ENCODE measurements around the gene NKG7. TPM values are rescaled to one million over a fixed set of nuclear protein-coding genes. Genes with fewer than 3 reads are reported as not detected.

Gene NKG7
- total RNA-seq, 4 donors from 2014 or later, result 1.5 to 4.1 (median 2.4) TPM; not detected in 1

DNA sequence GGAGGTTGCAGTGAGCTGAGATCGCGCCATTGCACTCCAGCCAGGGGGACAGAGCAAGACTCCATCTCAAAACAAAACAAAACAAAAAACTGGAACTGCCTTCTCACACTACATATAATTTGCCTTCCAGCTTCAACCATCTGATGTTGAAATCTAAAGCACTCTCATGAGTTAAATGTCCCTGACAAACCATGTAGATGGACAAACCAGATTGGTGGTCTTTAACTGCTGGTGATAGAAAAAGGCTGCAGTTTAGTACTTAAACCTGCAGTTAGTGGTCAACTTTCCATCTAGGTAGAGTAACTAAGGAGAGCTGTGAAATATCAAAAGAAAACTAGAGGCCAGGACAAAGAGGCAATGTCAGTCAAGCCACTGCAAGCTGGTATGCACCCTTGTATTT is 23.7 kb upstream of the NKG7 start:
- intact Hi-C loops (cut with DNase I), result no loop called here
- Histone ChIP-seq H3K4me1 (peaks cover 9 to 14% (median 13%) of the 10 kb centered on the region in 4 donors), H3K27ac (replicated peaks in 1 of 4) (no peak overlapping the region), H3K36me3 (no peaks in the 10 kb centered on the region), H3K27me3 (no peaks in the 10 kb centered on the region), H3K4me3 (no peak overlapping the region), H3K9me3 (no peaks in the 10 kb centered on the region)
- DNase-seq (ENCODE audit: extremely low spot score), result no peak
- WGBS, result 96% methylated on average over 2 of the region's 2 CpGs
- TF ChIP-seq POLR2A (IDR thresholded peaks at IDR 0.05; ENCODE audit: low read depth) (no peak), EP300 (IDR thresholded peaks at IDR 0.05) (no peak), POLR2AphosphoS5 (IDR thresholded peaks at IDR 0.05) (no peak)
- TF ChIP-seq, protein P1, sequence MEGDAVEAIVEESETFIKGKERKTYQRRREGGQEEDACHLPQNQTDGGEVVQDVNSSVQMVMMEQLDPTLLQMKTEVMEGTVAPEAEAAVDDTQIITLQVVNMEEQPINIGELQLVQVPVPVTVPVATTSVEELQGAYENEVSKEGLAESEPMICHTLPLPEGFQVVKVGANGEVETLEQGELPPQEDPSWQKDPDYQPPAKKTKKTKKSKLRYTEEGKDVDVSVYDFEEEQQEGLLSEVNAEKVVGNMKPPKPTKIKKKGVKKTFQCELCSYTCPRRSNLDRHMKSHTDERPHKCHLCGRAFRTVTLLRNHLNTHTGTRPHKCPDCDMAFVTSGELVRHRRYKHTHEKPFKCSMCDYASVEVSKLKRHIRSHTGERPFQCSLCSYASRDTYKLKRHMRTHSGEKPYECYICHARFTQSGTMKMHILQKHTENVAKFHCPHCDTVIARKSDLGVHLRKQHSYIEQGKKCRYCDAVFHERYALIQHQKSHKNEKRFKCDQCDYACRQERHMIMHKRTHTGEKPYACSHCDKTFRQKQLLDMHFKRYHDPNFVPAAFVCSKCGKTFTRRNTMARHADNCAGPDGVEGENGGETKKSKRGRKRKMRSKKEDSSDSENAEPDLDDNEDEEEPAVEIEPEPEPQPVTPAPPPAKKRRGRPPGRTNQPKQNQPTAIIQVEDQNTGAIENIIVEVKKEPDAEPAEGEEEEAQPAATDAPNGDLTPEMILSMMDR (IDR thresholded peaks at IDR 0.05), result no peak

DNA sequence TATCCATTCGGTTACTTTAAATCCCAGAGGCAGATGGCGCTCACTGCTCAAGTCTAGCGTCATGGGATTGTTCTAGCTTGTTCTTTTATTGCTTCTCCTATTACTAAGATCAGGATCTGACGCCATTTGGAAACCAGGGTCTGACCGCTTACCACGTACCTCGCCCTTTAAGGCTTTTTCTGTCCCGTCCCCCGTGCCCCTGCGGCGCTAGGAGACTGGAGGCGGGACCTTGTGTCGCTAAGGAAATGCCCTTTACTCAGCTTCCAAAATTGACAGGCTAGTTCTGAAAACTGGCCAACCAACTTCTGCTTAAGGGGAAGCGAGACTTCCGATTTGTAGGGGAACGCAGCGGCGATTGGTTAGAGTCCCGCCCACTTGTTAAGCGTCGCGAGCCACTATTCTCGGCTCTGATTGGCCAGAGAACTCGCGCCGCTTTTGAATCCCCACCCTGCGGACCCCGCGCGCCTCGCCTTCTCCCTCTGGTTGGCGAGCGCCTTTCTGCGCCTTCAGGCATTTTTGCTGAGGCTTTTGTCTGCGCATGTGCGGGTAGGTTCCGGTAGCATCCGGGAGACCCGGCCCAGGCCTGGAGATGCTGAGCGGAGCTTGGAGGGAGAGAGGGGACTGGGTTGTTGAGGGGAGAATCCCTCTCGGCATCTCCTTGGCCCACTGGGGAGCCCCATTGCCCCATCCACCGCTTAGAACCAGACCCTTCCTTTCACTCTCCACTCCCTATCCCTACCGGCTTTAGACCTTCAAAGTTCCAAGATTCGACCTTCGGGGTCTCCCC is 21.8 kb upstream of the NKG7 start:
- H3K9me3 ChIP-seq, result no peaks in the 10 kb centered on the region
- H3K27me3 ChIP-seq, result no peaks in the 10 kb centered on the region
- intact Hi-C loops (cut with DNase I), result loop anchor here (5.0 kb wide), 1 partner anchor 52 kb away; the partner anchor contains the start of gene VSIG10L
- peak overlapping the region; percentile 45 to 59 (median 48) for H3K4me3 ChIP-seq
- TF ChIP-seq POLR2AphosphoS5 (IDR thresholded peaks at IDR 0.05), result peak; percentile 62 to 80
- TF ChIP-seq EP300 (IDR thresholded peaks at IDR 0.05), result no peak
- TF ChIP-seq, protein P1 (IDR thresholded peaks at IDR 0.05), result no peak
- H3K27ac ChIP-seq (replicated peaks in 1 of 4), result peak overlapping the region; percentile 69 to 81 (median 78)
- no peaks in the 10 kb centered on the region for H3K36me3 ChIP-seq
- WGBS, result under 1% methylated on average over 43 of the region's 45 CpGs
- DNase-seq (ENCODE audit: extremely low spot score), result peak; percentile 98
- H3K4me1 ChIP-seq, result peaks cover 9 to 14% (median 13%) of the 10 kb centered on the region in 4 donors

DNA sequence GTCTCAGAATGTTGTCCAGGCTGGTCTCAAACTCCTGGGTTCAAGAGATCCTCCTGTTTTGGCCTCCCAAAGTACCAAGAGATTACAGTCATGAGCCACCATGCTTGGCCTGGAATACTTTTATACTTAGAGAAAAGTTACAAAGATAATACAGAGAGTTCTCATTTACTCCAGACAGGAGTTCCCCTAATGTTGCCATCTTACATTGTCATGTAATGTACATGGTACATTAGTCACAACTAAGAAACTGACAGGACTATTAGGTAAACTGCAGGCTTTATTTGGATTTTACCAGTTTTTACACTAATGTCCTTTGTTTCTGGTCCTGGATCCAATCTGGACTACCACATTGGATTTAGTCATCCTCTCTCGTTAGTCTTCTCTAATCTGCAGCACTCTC is 20.2 kb upstream of the NKG7 start:
- intact Hi-C loops (cut with DNase I), result loop anchor here (5.0 kb wide), 1 partner anchor 50 kb away; the partner anchor contains the start of gene VSIG10L

DNA sequence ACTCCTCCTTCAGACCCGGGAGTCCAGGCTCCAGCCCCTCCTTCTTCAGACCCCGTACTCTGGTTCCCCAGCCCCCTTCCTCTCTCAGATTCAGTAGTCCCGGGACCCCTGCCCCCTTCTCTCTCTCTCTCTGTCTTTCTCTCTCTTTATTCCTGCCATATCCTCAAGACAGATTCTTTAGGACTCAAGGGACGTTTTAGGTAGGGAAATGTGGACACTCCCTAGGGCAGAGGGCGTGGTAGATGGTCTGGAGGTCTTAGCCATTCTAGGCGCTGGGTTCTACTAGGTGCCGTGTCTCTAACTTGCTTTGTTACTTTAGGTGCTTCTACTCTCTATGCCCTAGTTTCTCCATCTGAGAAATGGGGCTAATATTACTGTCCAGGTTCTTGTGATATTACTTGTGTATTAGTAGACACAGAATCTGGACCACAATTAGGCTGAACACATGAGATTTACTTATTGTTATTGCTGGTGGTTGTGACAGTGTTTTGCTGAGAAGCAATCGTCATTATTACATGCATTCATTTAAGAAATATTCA is 18.7 kb upstream of the NKG7 start:
- intact Hi-C loops (cut with DNase I), result loop anchor here (5.0 kb wide), 1 partner anchor 49 kb away; the partner anchor contains the start of gene VSIG10L
- WGBS, result 63% methylated on average over 8 of the region's 8 CpGs
- no peak overlapping the region for H3K4me3 ChIP-seq

More for the DNA sequence above, 20.2 kb upstream of the NKG7 start:
- Histone ChIP-seq H3K4me1 (peaks cover 9 to 14% (median 13%) of the 10 kb centered on the region in 4 donors), H3K9me3 (no peaks in the 10 kb centered on the region), H3K4me3 (no peak overlapping the region), H3K36me3 (no peaks in the 10 kb centered on the region), H3K27ac (replicated peaks in 1 of 4) (no peak overlapping the region), H3K27me3 (no peaks in the 10 kb centered on the region)
- 69% methylated on average over 1 of the region's 1 CpG for WGBS
- TF ChIP-seq EP300 (IDR thresholded peaks at IDR 0.05), result no peak
- no peak for TF ChIP-seq POLR2AphosphoS5 (IDR thresholded peaks at IDR 0.05)
- no peak for DNase-seq (ENCODE audit: extremely low spot score)

DNA sequence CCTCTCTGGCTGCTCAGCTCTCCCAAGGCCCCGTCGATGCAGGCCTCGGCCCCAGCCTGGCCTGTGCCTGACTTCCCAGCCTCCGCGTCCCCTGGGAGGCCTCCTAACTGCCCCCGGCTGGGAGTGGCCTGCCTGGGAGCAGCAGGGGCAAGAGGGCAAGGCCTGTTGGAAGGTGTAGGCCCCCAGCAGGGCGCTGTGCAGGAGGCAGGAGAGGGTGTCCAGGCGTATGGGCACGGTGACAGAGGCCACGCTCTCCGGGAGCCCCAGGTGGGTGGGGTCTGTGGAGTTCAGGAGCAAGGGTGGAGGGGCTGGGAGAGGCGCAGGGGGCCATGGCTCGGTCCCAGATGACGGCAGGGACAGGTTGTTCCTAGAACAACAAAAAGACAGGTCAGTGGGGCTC is 16.7 kb upstream of the NKG7 start:
- no peaks in the 10 kb centered on the region for H3K27me3 ChIP-seq
- WGBS, result 86% methylated on average over 14 of the region's 14 CpGs
- TF ChIP-seq POLR2A (IDR thresholded peaks at IDR 0.05; ENCODE audit: low read depth), result no peak
- no peak for TF ChIP-seq POLR2AphosphoS5 (IDR thresholded peaks at IDR 0.05)
- no peak for TF ChIP-seq EP300 (IDR thresholded peaks at IDR 0.05)
- TF ChIP-seq, protein P1 (IDR thresholded peaks at IDR 0.05), result no peak
- H3K4me1 ChIP-seq, result peaks cover 3 to 7% (median 5%) of the 10 kb centered on the region in 4 donors
- no peak for DNase-seq (ENCODE audit: extremely low spot score)
- H3K9me3 ChIP-seq, result no peaks in the 10 kb centered on the region
- intact Hi-C loops (cut with DNase I), result no loop called here
- no peak overlapping the region for H3K27ac ChIP-seq (replicated peaks in 1 of 4)
- H3K4me3 ChIP-seq, result no peak overlapping the region
- H3K36me3 ChIP-seq, result no peaks in the 10 kb centered on the region

More for the DNA sequence above, 18.7 kb upstream of the NKG7 start:
- Histone ChIP-seq H3K9me3 (no peaks in the 10 kb centered on the region), H3K27ac (replicated peaks in 1 of 4) (no peak overlapping the region), H3K27me3 (no peaks in the 10 kb centered on the region), H3K4me1 (peaks cover 9 to 14% (median 13%) of the 10 kb centered on the region in 4 donors), H3K36me3 (no peaks in the 10 kb centered on the region)
- TF ChIP-seq EP300 (IDR thresholded peaks at IDR 0.05), result no peak
- TF ChIP-seq POLR2AphosphoS5 (IDR thresholded peaks at IDR 0.05), result no peak
- TF ChIP-seq, protein P1 (IDR thresholded peaks at IDR 0.05), result no peak
- TF ChIP-seq POLR2A (IDR thresholded peaks at IDR 0.05; ENCODE audit: low read depth), result no peak
- DNase-seq (ENCODE audit: extremely low spot score), result no peak
